GM12878 (cell line): Measurements from ENCODE around the gene AMOTL1. TPM values are rescaled to one million over a fixed set of nuclear protein-coding genes. Genes with fewer than 3 reads are reported as not detected.

Experiments used
- ATAC-seq: fragments of 200-7000 bp; cut with Tn5 transposase; 3 replicates; pipeline ENCODE4 v1.9.1; 2020; ENCODE audit warnings: mild to moderate bottlenecking, moderate library complexity
- BruUV-seq: library from RNA; stranded (reverse); fragments of 400-500 nt; replicated peaks from 2 replicates; lab custom pipeline; 2021; lab: Mats Ljungman, UMichigan
- CTCF ChIA-PET: fragments of 300-600 bp; sonication (Branson Sonifier 250); formaldehyde crosslinking; extraction: SDS; loops from one replicate; lab custom pipeline; 2021; ENCODE audit warnings: inconsistent platforms; lab: Yijun Ruan, JAX
- POLR2A ChIA-PET: fragments of 350-600 bp; formaldehyde crosslinking; extraction: SDS; loops from one replicate; lab custom pipeline; 2021; ENCODE audit warnings: inconsistent platforms; lab: Charles Lee
- RAD21 ChIA-PET: fragments of 300-600 bp; sonication (Branson Sonifier 250); formaldehyde crosslinking; loops from one replicate; lab custom pipeline; 2023; ENCODE audit warnings: antibody characterized with exemption; ENCODE audit not compliant: unreplicated experiment; lab: Charles Lee
- SMC1A ChIA-PET: fragments of 300-600 bp; sonication (Branson Sonifier 250); formaldehyde crosslinking; loops from one replicate; lab custom pipeline; 2023; ENCODE audit not compliant: unreplicated experiment, uncharacterized antibody; lab: Charles Lee
- DNase-seq: peaks from one replicate; pipeline ENCODE4 v3.0.0-alpha.2; 2011; ENCODE audit warnings: low read depth, low spot score
- FAIRE-seq: peaks from 3 replicates; lab custom pipeline; 2011; peaks lifted over from hg19 to GRCh38; lab: Jason Lieb, UNC
- H2AFZ ChIP-seq: 2 replicates; pipeline ENCODE4 v1.6.0; 2011; ENCODE audit warnings: low read depth, low read length, control low read depth; ENCODE audit not compliant: control insufficient read depth
- H3K27ac ChIP-seq: 2 replicates; pipeline ENCODE4 v1.5.1; 2011; ENCODE audit warnings: control low read depth; ENCODE audit not compliant: control insufficient read depth, insufficient read depth
- H3K27me3 ChIP-seq, 2 experiments: replicated peaks in 1 of 2; 2 replicates each; pipeline versions ENCODE4 v1.6.0 to v1.6.1; 2011; ENCODE audit warnings: low read length in 1 of 2; ENCODE audit not compliant: control insufficient read depth in 2 of 2, insufficient read depth in 2 of 2
- H3K36me3 ChIP-seq, 2 experiments: 2 replicates each; pipeline ENCODE4 v1.5.1; 2011; ENCODE audit warnings: low read length in 1 of 2; ENCODE audit not compliant: control insufficient read depth in 2 of 2, insufficient read depth in 2 of 2
- H3K4me1 ChIP-seq: 2 replicates; pipeline ENCODE4 v1.6.1; 2011; ENCODE audit warnings: mild to moderate bottlenecking, low read length, moderate library complexity, mixed read lengths; ENCODE audit not compliant: control insufficient read depth, insufficient read depth
- H3K4me2 ChIP-seq: 2 replicates; pipeline ENCODE4 v1.6.0; 2011; ENCODE audit warnings: control low read depth; ENCODE audit not compliant: control insufficient read depth, insufficient read depth
- H3K4me3 ChIP-seq: fragments of 200-600 bp; sonication (generic); 2 replicates; pipeline ENCODE4 v1.5.1; 2016
- H3K79me2 ChIP-seq: 2 replicates; pipeline ENCODE4 v1.6.0; 2011; ENCODE audit warnings: low read length; ENCODE audit not compliant: control insufficient read depth, insufficient read depth
- H3K9ac ChIP-seq: 2 replicates; pipeline ENCODE4 v1.8.0; 2011; ENCODE audit warnings: low read length, control low read depth, mixed read lengths; ENCODE audit not compliant: control insufficient read depth, insufficient read depth
- H3K9me3 ChIP-seq: replicated peaks from 3 replicates; pipeline ENCODE4 v1.5.1; 2011; ENCODE audit warnings: mild to moderate bottlenecking, low read length; ENCODE audit not compliant: control insufficient read depth, insufficient read depth
- H4K20me1 ChIP-seq: 2 replicates; pipeline ENCODE4 v1.6.0; 2011; ENCODE audit not compliant: control insufficient read depth, insufficient read depth
- ATF3 ChIP-seq: IDR thresholded peaks from 2 replicates; pipeline ENCODE4 v1.6.1; 2011; ENCODE audit warnings: low read depth, mild to moderate bottlenecking, low read length, moderate library complexity, borderline replicate concordance; ENCODE audit errors: extremely low read depth
- IRF3 ChIP-seq: fragments of 450-650 bp; IDR thresholded peaks from 2 replicates; pipeline ENCODE4 v1.6.1; 2014; ENCODE audit warnings: mild to moderate bottlenecking
- MYB ChIP-seq: fragments of 150-350 bp; IDR thresholded peaks from 2 replicates; pipeline ENCODE4 v1.6.1; 2014; ENCODE audit warnings: mild to moderate bottlenecking, low read depth, low read length, borderline replicate concordance
- WGBS: methylation state at CpG from one replicate; pipeline ENCODE4 v1.1.6; 2016; ENCODE audit warnings: low lambda C conversion rate; ENCODE audit not compliant: insufficient replicate concordance, insufficient coverage; ENCODE audit errors: missing lambda C conversion rate; 5-methylcytosine and 5-hydroxymethylcytosine counted together
- in situ Hi-C: fragments of 300-500 bp; cut with MboI; formaldehyde crosslinking; loops from 9 replicates; pipeline ENCODE4 v1.14.3; 2018; ENCODE audit warnings: mixed read lengths
- intact Hi-C: fragments of 100-400 bp; cut with micrococcal nuclease; formaldehyde crosslinking; loops from one replicate; pipeline ENCODE4 v1.14.2; 2022; ENCODE audit not compliant: unreplicated experiment
- polyA plus RNA-seq, 11 experiments: library from polyadenylated mRNA; depleted of rRNA in 4 of 11; unstranded in 6 of 11; stranded (reverse) in 5 of 11; fragments of >200 nt; fragmentation: Nextera tagmentation in 4 of 11; fragmentation: Illumina TruSeq in 1 of 11; extraction: Ambion mirVana in 4 of 11; extraction: Trizol in 1 of 11; gene quantifications; 1 replicate in 1 of 11; 2 replicates in 10 of 11; pipeline versions ENCODE4 v1.2.1 to v1.2.3, GENCODE V29; 2011 to 2016; ENCODE audit warnings: inconsistent platforms in 2 of 11, missing spikeins in 2 of 11, low read depth in 1 of 11
- total RNA-seq, 4 experiments: library from RNA; depleted of rRNA in 3 of 4; stranded (reverse); fragments of >200 nt in 3 of 4; fragmentation: Illumina TruSeq in 1 of 4; extraction: Trizol in 1 of 4; gene quantifications; 2 replicates each; pipeline versions ENCODE4 v1.2.1 to v1.2.3, GENCODE V29; 2013 to 2021

Gene AMOTL1
- total and polyA plus RNA-seq, 10 of the 15 experiments (the other 5 are each of a cell fraction or from before 2014, with no cell fraction given), result under 0.01 to 0.41 (median 0.01) TPM; not detected in 7

- 40% methylated on average over 10 of the region's 11 CpGs for WGBS
- no peak overlapping the region for H2AFZ ChIP-seq
- no peak overlapping the region for H3K27ac ChIP-seq
- intact Hi-C loops, result loop anchor here (10.0 kb wide), 1 partner anchor 241 kb away; the partner anchor contains the start of gene C11orf97
- no peak overlapping the region for H3K9ac ChIP-seq
- RAD21 ChIA-PET, result no interaction called here
- no peak overlapping the region for H3K4me2 ChIP-seq
- SMC1A ChIA-PET, result no interaction called here
- DNase-seq (no peak), FAIRE-seq (no peak), ATAC-seq (no peak)
- in situ Hi-C loops, result no loop called here
- CTCF ChIA-PET, result interaction anchor here (2.0 kb wide), 1 partner anchor 132 kb away, joined by 6 read pairs; no protein-coding TSS in a partner anchor
- no peaks in the 10 kb centered on the region for H3K79me2 ChIP-seq
- TF ChIP-seq MYB (no peak), ATF3 (no peak), IRF3 (no peak)
- peaks cover 0 to 1% of the 10 kb centered on the region in 2 experiments; a peak in 1 of 4 replicates for H3K27me3 ChIP-seq
- no peaks in the 10 kb centered on the region for H3K36me3 ChIP-seq
- no peaks in the 10 kb centered on the region for H4K20me1 ChIP-seq
- no peaks in the 10 kb centered on the region for H3K9me3 ChIP-seq
- no peak overlapping the region for H3K4me3 ChIP-seq
- no TSS peak for BruUV-seq
- POLR2A ChIA-PET, result no interaction called here
- H3K4me1 ChIP-seq, result no peaks in the 10 kb centered on the region
Observed at GRCh38 chr11:94755494-94755893, 12.7 kb upstream of the AMOTL1 start.
